SK-N-SH (cell line): ENCODE data around the gene PAMR1. TPM values are rescaled to one million over a fixed set of nuclear protein-coding genes. Genes with fewer than 3 reads are reported as not detected.

Experiments used
- CTCF ChIA-PET: fragments of 300-600, 350-600 bp; formaldehyde crosslinking; extraction: SDS; loops from one replicate; lab custom pipeline; 2021; lab: Yijun Ruan, JAX
- POLR2A ChIA-PET: fragments of 350-600 bp; sonication (Branson Sonifier 250); formaldehyde crosslinking; extraction: SDS; loops from one replicate; lab custom pipeline; 2020; ENCODE audit warnings: antibody characterized with exemption, inconsistent platforms; lab: Yijun Ruan, JAX
- DNase-seq: peaks from one replicate; pipeline ENCODE4 v3.0.0; 2012
- H2AFZ ChIP-seq: fragments of 200-600 bp; sonication (generic); 2 replicates; pipeline ENCODE4 v1.8.1; 2016; ENCODE audit warnings: antibody characterized with exemption, mild to moderate bottlenecking, low read depth
- H3F3A ChIP-seq: fragments of 200-600 bp; sonication (generic); replicated peaks from 2 replicates; pipeline ENCODE3; 2016; ENCODE audit warnings: antibody characterized with exemption, mild to moderate bottlenecking; ENCODE audit not compliant: insufficient read depth
- H3K27ac ChIP-seq, 2 experiments: fragments of 200-500 bp in 1 of 2; fragments of 200-600 bp in 1 of 2; sonication (Bioruptor generic) in 1 of 2; sonication (generic), shearing (Covaris generic) in 1 of 2; 2 replicates each; pipeline versions ENCODE4 v1.5.1 to v1.6.1; 2014 to 2016; ENCODE audit warnings: low read depth in 2 of 2, inconsistent platforms in 1 of 2, low read length in 1 of 2, mild to moderate bottlenecking in 1 of 2, mixed read lengths in 1 of 2
- H3K27me3 ChIP-seq: fragments of 200-600 bp; sonication (generic), shearing (Covaris generic); 2 replicates; pipeline ENCODE4 v1.6.1; 2016; ENCODE audit warnings: mixed run types; ENCODE audit not compliant: insufficient read depth
- H3K36me3 ChIP-seq, 2 experiments: fragments of 200-500 bp in 1 of 2; fragments of 200-600 bp in 1 of 2; sonication (Bioruptor generic) in 1 of 2; sonication (generic) in 1 of 2; replicated peaks in 1 of 2; 2 replicates each; pipeline versions ENCODE3 to v1.5.1; 2014 to 2016; ENCODE audit warnings: low read length in 1 of 2, mild to moderate bottlenecking in 1 of 2; ENCODE audit not compliant: insufficient read depth in 2 of 2, control insufficient read depth in 1 of 2
- H3K4me1 ChIP-seq, 2 experiments: fragments of 200-500 bp in 1 of 2; fragments of 200-600 bp in 1 of 2; sonication (Bioruptor generic) in 1 of 2; sonication (generic), shearing (Covaris generic) in 1 of 2; 2 replicates each; pipeline versions ENCODE4 v1.5.1 to v1.6.1; 2014 to 2016; ENCODE audit warnings: low read depth in 1 of 2, low read length in 1 of 2, mixed run types in 1 of 2; ENCODE audit not compliant: insufficient read depth in 2 of 2, control insufficient read depth in 1 of 2
- H3K4me2 ChIP-seq: fragments of 200-600 bp; sonication (generic), shearing (Covaris generic); 2 replicates; pipeline ENCODE4 v1.6.1; 2017; ENCODE audit warnings: mixed run types
- H3K4me3 ChIP-seq, 2 experiments: fragments of 200-500 bp in 1 of 2; fragments of 200-600 bp in 1 of 2; sonication (Bioruptor generic) in 1 of 2; sonication (generic), shearing (Covaris generic) in 1 of 2; 2 replicates each; pipeline versions ENCODE4 v1.5.1 to v1.8.1; 2014 to 2016; ENCODE audit warnings: low read depth in 2 of 2, inconsistent platforms in 1 of 2, low read length in 1 of 2, mild to moderate bottlenecking in 1 of 2, mixed read lengths in 1 of 2, moderate library complexity in 1 of 2
- H3K79me2 ChIP-seq: fragments of 200-600 bp; sonication (generic); 2 replicates; pipeline ENCODE4 v1.8.1; 2017; ENCODE audit warnings: mild to moderate bottlenecking; ENCODE audit not compliant: insufficient read depth
- H3K9ac ChIP-seq: fragments of 200-600 bp; sonication (generic); 2 replicates; pipeline ENCODE4 v1.6.1; 2017; ENCODE audit warnings: mixed run types
- H3K9me2 ChIP-seq: fragments of 200-600 bp; sonication (generic); 2 replicates; pipeline ENCODE4 v1.6.1; 2017; ENCODE audit warnings: mixed run types
- H3K9me3 ChIP-seq: fragments of 200-600 bp; sonication (generic); 2 replicates; pipeline ENCODE4 v1.6.1; 2017; ENCODE audit warnings: mixed run types, mild to moderate bottlenecking, moderate library complexity
- H4K20me1 ChIP-seq: fragments of 200-600 bp; sonication (generic); 2 replicates; pipeline ENCODE4 v1.6.1; 2017; ENCODE audit warnings: mild to moderate bottlenecking, mixed run types; ENCODE audit not compliant: insufficient read depth
- CHD2 ChIP-seq: fragments of 150-350 bp; IDR thresholded peaks from 2 replicates; pipeline ENCODE4 v1.6.1; 2018; ENCODE audit warnings: low read length; ENCODE audit not compliant: partially characterized antibody
- ELF1 ChIP-seq: IDR thresholded peaks from 2 replicates; pipeline ENCODE4 v1.4.0; 2012
- EP300 ChIP-seq, 2 experiments: IDR thresholded peaks; 2 replicates each; pipeline versions ENCODE4 v1.4.0 to v1.6.1; 2012; ENCODE audit warnings: borderline replicate concordance in 1 of 2, low read depth in 1 of 2, low read length in 1 of 2
- EZH2phosphoT487 ChIP-seq: fragments of 200-600 bp; sonication (generic); IDR thresholded peaks from 2 replicates; pipeline ENCODE4 v1.6.1; 2017; ENCODE audit warnings: low read depth, mixed run types, mild to moderate bottlenecking, antibody characterized with exemption, moderate library complexity, borderline replicate concordance
- FOXJ3 ChIP-seq: sonication (generic); formaldehyde crosslinking; IDR thresholded peaks from 2 replicates; pipeline ENCODE4 v1.5.1; 2020; ENCODE audit warnings: mild to moderate bottlenecking, missing genetic modification reagents
- FOXM1 ChIP-seq: IDR thresholded peaks from 2 replicates; pipeline ENCODE4 v1.4.0; 2012; ENCODE audit warnings: low read depth, mild to moderate bottlenecking
- GABPA ChIP-seq: IDR thresholded peaks from 2 replicates; pipeline ENCODE4 v1.4.0; 2012; ENCODE audit warnings: low read depth, mild to moderate bottlenecking
- GATA2 ChIP-seq: sonication (generic); formaldehyde crosslinking; IDR thresholded peaks from 2 replicates; pipeline ENCODE4 v1.5.0; 2020; ENCODE audit warnings: mild to moderate bottlenecking, missing genetic modification reagents
- MAX ChIP-seq: IDR thresholded peaks from 2 replicates; pipeline ENCODE4 v1.4.0; 2012; ENCODE audit warnings: low read depth
- MXI1 ChIP-seq: IDR thresholded peaks from 2 replicates; pipeline ENCODE4 v1.6.1; 2012; ENCODE audit warnings: mild to moderate bottlenecking, low read depth, low read length, improper control_type of control experiment
- NFIC ChIP-seq: IDR thresholded peaks from 2 replicates; pipeline ENCODE4 v1.4.0; 2012; ENCODE audit warnings: borderline replicate concordance
- RAD21 ChIP-seq: IDR thresholded peaks from 2 replicates; pipeline ENCODE4 v1.6.1; 2012; ENCODE audit warnings: mild to moderate bottlenecking, low read length
- RCOR1 ChIP-seq: fragments of 150-350 bp; IDR thresholded peaks from 2 replicates; pipeline ENCODE4 v1.6.1; 2017; ENCODE audit warnings: antibody characterized with exemption, low read length
- RFX5 ChIP-seq: IDR thresholded peaks from 2 replicates; pipeline ENCODE4 v1.6.1; 2012; ENCODE audit warnings: mild to moderate bottlenecking, improper control_type of control experiment, low read length
- RXRA ChIP-seq: IDR thresholded peaks from 2 replicates; pipeline ENCODE4 v1.4.0; 2012; ENCODE audit warnings: low read depth, mild to moderate bottlenecking, borderline replicate concordance
- SIN3A ChIP-seq: IDR thresholded peaks from 2 replicates; pipeline ENCODE4 v1.6.1; 2012; ENCODE audit warnings: low read depth, mild to moderate bottlenecking, low read length, moderate library complexity, borderline replicate concordance
- TAF1 ChIP-seq: IDR thresholded peaks from 2 replicates; pipeline ENCODE4 v1.6.1; 2012; ENCODE audit warnings: low read depth, mild to moderate bottlenecking, low read length, moderate library complexity, borderline replicate concordance
- TCF12 ChIP-seq: IDR thresholded peaks from 2 replicates; pipeline ENCODE4 v1.4.0; 2012
- TEAD4 ChIP-seq: IDR thresholded peaks from 2 replicates; pipeline ENCODE4 v1.4.0; 2012; ENCODE audit warnings: mild to moderate bottlenecking, borderline replicate concordance; ENCODE audit not compliant: insufficient read depth
- WGBS: methylation state at CpG from one replicate; pipeline ENCODE4 v1.1.6; 2017; ENCODE audit warnings: low lambda C conversion rate; 5-methylcytosine and 5-hydroxymethylcytosine counted together
- polyA plus RNA-seq, 3 experiments: library from polyadenylated mRNA; depleted of rRNA; stranded (reverse); fragments of >200 nt; gene quantifications; 2 replicates each; pipeline ENCODE4 v1.2.3, GENCODE V29; 2012
- TF ChIP-seq, protein P1 (sequence below): fragments of 200-600 bp; sonication (generic); IDR thresholded peaks from 2 replicates; pipeline ENCODE4 v1.6.1; 2017; ENCODE audit warnings: antibody characterized with exemption, mild to moderate bottlenecking, moderate library complexity
- TF ChIP-seq, protein P2 (sequence below): IDR thresholded peaks from 2 replicates; pipeline ENCODE4 v1.4.0; 2012; ENCODE audit warnings: low read depth, borderline replicate concordance
- TF ChIP-seq, protein P3 (sequence below): fragments of 150-350 bp; IDR thresholded peaks from 2 replicates; pipeline ENCODE4 v1.6.1; 2016; ENCODE audit warnings: mild to moderate bottlenecking, low read depth, low read length
- TF ChIP-seq, protein P4 (sequence below): IDR thresholded peaks from 2 replicates; pipeline ENCODE4 v1.4.0; 2012; ENCODE audit warnings: low read depth, borderline replicate concordance

The PAMR1 gene
- polyA plus RNA-seq, 1 of the 3 experiments (the other 2 are of a cell fraction), result 0.31 TPM

- TF ChIP-seq, protein P1, sequence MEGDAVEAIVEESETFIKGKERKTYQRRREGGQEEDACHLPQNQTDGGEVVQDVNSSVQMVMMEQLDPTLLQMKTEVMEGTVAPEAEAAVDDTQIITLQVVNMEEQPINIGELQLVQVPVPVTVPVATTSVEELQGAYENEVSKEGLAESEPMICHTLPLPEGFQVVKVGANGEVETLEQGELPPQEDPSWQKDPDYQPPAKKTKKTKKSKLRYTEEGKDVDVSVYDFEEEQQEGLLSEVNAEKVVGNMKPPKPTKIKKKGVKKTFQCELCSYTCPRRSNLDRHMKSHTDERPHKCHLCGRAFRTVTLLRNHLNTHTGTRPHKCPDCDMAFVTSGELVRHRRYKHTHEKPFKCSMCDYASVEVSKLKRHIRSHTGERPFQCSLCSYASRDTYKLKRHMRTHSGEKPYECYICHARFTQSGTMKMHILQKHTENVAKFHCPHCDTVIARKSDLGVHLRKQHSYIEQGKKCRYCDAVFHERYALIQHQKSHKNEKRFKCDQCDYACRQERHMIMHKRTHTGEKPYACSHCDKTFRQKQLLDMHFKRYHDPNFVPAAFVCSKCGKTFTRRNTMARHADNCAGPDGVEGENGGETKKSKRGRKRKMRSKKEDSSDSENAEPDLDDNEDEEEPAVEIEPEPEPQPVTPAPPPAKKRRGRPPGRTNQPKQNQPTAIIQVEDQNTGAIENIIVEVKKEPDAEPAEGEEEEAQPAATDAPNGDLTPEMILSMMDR, result no peak
- TF ChIP-seq MXI1, result no peak
- TF ChIP-seq EZH2phosphoT487, result no peak
- no peak for TF ChIP-seq SIN3A
- TF ChIP-seq MAX, result no peak
These were observed 9.0 kb downstream of the PAMR1 start (continued) for GRCh38 chr11:35516403-35516802.

- no peaks in the 10 kb centered on the region for H3K9me3 ChIP-seq
- 0 out of 4 replicates have a peak overlapping the region, but pooled peaks of 1 of the 2 experiments have one; percentile 4 for H3K27ac ChIP-seq
- no peak overlapping the region for H3K9ac ChIP-seq
- DNase-seq, result no peak
- no peaks in the 10 kb centered on the region for H3K27me3 ChIP-seq
- peaks cover 3 to 38% of the 10 kb centered on the region in 2 experiments; a peak in 3 of 4 replicates for H3K4me1 ChIP-seq
- H3F3A ChIP-seq, result peaks cover 7% of the 10 kb centered on the region
- POLR2A ChIA-PET, result interaction anchor here (0.5 kb wide), 1 partner anchor 757 kb away, joined by 3 read pairs; no protein-coding TSS in a partner anchor
- H4K20me1 ChIP-seq, result no peaks in the 10 kb centered on the region
- CTCF ChIA-PET, result interaction anchor here (0.6 to 1.2 kb wide), 3 partner anchors 9 to 27 kb away, joined by 3 to 4 read pairs (median 3); no protein-coding TSS in a partner anchor
- no peaks in the 10 kb centered on the region for H3K79me2 ChIP-seq
- no peak overlapping the region for H3K4me3 ChIP-seq
- H2AFZ ChIP-seq, result no peak overlapping the region
- H3K36me3 ChIP-seq, result no peaks in the 10 kb centered on the region
- 5% methylated on average over 3 of the region's 3 CpGs for WGBS
- no peaks in the 10 kb centered on the region for H3K9me2 ChIP-seq
- H3K4me2 ChIP-seq, result peak overlapping the region; percentile 18; the same call in 1 of the 2 replicates
- peak in 1 of 2 experiments; percentile 38; a peak in 1 of 4 replicates for TF ChIP-seq EP300 (IDR thresholded peaks at IDR 0.05; ENCODE audit: borderline replicate concordance in 1 of 2, low read depth in 1 of 2, low read length in 1 of 2)
- TF ChIP-seq, protein P2, sequence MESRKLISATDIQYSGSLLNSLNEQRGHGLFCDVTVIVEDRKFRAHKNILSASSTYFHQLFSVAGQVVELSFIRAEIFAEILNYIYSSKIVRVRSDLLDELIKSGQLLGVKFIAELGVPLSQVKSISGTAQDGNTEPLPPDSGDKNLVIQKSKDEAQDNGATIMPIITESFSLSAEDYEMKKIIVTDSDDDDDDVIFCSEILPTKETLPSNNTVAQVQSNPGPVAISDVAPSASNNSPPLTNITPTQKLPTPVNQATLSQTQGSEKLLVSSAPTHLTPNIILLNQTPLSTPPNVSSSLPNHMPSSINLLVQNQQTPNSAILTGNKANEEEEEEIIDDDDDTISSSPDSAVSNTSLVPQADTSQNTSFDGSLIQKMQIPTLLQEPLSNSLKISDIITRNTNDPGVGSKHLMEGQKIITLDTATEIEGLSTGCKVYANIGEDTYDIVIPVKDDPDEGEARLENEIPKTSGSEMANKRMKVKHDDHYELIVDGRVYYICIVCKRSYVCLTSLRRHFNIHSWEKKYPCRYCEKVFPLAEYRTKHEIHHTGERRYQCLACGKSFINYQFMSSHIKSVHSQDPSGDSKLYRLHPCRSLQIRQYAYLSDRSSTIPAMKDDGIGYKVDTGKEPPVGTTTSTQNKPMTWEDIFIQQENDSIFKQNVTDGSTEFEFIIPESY, result no peak
- TF ChIP-seq EZH2phosphoT487, result no peak
- no peak for TF ChIP-seq CHD2
- TF ChIP-seq, protein P1, result no peak
- no peak for TF ChIP-seq FOXJ3 (CRISPR knock-in tag)
- TF ChIP-seq, protein P3, sequence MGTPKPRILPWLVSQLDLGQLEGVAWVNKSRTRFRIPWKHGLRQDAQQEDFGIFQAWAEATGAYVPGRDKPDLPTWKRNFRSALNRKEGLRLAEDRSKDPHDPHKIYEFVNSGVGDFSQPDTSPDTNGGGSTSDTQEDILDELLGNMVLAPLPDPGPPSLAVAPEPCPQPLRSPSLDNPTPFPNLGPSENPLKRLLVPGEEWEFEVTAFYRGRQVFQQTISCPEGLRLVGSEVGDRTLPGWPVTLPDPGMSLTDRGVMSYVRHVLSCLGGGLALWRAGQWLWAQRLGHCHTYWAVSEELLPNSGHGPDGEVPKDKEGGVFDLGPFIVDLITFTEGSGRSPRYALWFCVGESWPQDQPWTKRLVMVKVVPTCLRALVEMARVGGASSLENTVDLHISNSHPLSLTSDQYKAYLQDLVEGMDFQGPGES, result no peak
- peak; percentile 60; the same call in 1 of the 2 replicates for TF ChIP-seq MAX
- TF ChIP-seq NFIC, result peak; percentile 85
- TF ChIP-seq ELF1, result no peak
- no peak for TF ChIP-seq TAF1
- no peak for TF ChIP-seq SIN3A
- peak; percentile 38; the same call in 1 of the 2 replicates for TF ChIP-seq TEAD4
- TF ChIP-seq RXRA, result peak; percentile 22; the same call in 1 of the 2 replicates
- TF ChIP-seq, protein P4, sequence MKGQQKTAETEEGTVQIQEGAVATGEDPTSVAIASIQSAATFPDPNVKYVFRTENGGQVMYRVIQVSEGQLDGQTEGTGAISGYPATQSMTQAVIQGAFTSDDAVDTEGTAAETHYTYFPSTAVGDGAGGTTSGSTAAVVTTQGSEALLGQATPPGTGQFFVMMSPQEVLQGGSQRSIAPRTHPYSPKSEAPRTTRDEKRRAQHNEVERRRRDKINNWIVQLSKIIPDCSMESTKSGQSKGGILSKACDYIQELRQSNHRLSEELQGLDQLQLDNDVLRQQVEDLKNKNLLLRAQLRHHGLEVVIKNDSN, result no peak
- no peak for TF ChIP-seq GABPA
- TF ChIP-seq RFX5, result no peak
- no peak for TF ChIP-seq RCOR1
- no peak for TF ChIP-seq FOXM1
- no peak for TF ChIP-seq GATA2 (CRISPR knock-in tag)
- TF ChIP-seq TCF12, result peak; percentile 84
- no peak for TF ChIP-seq RAD21
These were observed 10.2 kb downstream of the PAMR1 start for GRCh38 chr11:35515224-35515623.
